ENCODE data around the gene AK5.

Gene AK5

DNA sequence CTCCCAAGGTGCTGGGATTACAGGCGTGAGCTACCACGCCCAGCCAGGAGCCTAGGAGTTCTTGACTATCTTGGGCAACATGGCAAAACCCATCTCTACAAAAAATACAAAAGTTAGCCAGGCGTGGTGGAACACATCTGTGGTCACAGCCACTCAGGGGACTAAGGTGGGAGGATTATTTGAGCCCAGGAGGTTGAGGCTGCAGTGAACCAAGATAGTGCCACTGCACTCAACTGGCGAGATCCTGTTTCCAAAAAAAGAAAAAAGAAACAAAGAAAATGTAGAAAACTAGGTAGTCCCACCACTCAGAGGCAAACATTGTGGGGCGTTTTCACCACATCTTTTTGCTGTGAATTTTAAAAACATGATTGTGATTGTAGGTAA is 259.3 kb downstream of the AK5 start:
- H3K4me2 ChIP-seq (ENCODE audit: low read depth, low read length, poor library complexity, severe bottlenecking) = no peak overlapping the region
- H3K9ac ChIP-seq (ENCODE audit: low read depth, low read length, poor library complexity, severe bottlenecking) = no peak overlapping the region
- H4K20me1 ChIP-seq (ENCODE audit: insufficient read depth, low read length, poor library complexity, severe bottlenecking) = no peaks in the 10 kb centered on the region
- H3K9me2 ChIP-seq (replicated peaks; ENCODE audit: low read depth, low read length) = no peaks in the 10 kb centered on the region
- peaks cover 12% of the 10 kb centered on the region for H3K4me1 ChIP-seq (ENCODE audit: insufficient read depth, low read length, poor library complexity, severe bottlenecking)
- H3K9me3 ChIP-seq (ENCODE audit: insufficient read depth, low read depth, low read length) = no peaks in the 10 kb centered on the region
- no peaks in the 10 kb centered on the region for H3K27me3 ChIP-seq (ENCODE audit: insufficient read depth, low read length, poor library complexity, severe bottlenecking)
- H3F3A ChIP-seq (ENCODE audit: low read depth) = no peaks in the 10 kb centered on the region
- H3K36me3 ChIP-seq (ENCODE audit: insufficient read depth, low read length) = no peaks in the 10 kb centered on the region
- no peak overlapping the region for H2AFZ ChIP-seq (ENCODE audit: low read length)
- no peak for TF ChIP-seq EZH2phosphoT487 (IDR thresholded peaks at IDR 0.05; ENCODE audit: borderline replicate concordance)
- TF ChIP-seq, protein P1, sequence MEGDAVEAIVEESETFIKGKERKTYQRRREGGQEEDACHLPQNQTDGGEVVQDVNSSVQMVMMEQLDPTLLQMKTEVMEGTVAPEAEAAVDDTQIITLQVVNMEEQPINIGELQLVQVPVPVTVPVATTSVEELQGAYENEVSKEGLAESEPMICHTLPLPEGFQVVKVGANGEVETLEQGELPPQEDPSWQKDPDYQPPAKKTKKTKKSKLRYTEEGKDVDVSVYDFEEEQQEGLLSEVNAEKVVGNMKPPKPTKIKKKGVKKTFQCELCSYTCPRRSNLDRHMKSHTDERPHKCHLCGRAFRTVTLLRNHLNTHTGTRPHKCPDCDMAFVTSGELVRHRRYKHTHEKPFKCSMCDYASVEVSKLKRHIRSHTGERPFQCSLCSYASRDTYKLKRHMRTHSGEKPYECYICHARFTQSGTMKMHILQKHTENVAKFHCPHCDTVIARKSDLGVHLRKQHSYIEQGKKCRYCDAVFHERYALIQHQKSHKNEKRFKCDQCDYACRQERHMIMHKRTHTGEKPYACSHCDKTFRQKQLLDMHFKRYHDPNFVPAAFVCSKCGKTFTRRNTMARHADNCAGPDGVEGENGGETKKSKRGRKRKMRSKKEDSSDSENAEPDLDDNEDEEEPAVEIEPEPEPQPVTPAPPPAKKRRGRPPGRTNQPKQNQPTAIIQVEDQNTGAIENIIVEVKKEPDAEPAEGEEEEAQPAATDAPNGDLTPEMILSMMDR (conservative IDR thresholded peaks at IDR 0.05; ENCODE audit: low read length) = no peak
- H3K4me3 ChIP-seq (ENCODE audit: low read length, poor library complexity, severe bottlenecking) = no peak overlapping the region
- no peaks in the 10 kb centered on the region for H3K79me2 ChIP-seq (ENCODE audit: insufficient read depth, low read length)

DNA sequence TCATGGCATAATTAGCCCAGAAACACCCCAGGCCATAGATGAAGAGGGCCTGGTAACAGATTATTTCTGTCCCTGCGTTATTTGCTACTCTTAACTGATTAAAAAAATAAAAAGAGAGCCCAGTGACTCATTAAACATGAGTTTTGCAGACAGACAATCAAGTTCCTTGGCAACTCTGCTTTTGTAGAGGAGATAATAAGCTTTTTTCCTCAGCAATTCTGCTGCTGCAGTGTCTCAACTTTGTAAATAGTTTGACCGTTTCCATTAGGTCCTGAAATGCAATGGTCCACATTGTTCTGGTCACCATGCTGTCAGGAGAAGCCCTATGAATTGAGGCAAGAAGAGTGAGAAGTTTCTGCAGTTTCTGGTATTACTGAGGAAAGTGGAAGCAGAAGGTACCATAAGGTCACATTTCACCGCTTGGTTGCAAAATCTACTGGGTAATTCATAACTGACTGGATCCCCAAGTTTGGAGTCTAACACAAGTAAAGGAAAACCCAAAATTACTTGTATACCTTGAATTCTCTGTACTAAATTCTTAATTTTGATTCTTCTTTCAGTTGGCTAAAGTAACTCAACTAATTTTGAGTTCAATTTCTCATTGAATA is 261.1 kb downstream of the AK5 start:
- peaks cover 12% of the 10 kb centered on the region for H3K4me1 ChIP-seq (ENCODE audit: insufficient read depth, low read length, poor library complexity, severe bottlenecking)
- no peaks in the 10 kb centered on the region for H3K27me3 ChIP-seq (ENCODE audit: insufficient read depth, low read length, poor library complexity, severe bottlenecking)
- no peaks in the 10 kb centered on the region for H3K9me2 ChIP-seq (replicated peaks; ENCODE audit: low read depth, low read length)
- H3K9ac ChIP-seq (ENCODE audit: low read depth, low read length, poor library complexity, severe bottlenecking) = no peak overlapping the region
- no peaks in the 10 kb centered on the region for H3K36me3 ChIP-seq (ENCODE audit: insufficient read depth, low read length)
- TF ChIP-seq, protein P1 (conservative IDR thresholded peaks at IDR 0.05; ENCODE audit: low read length) = no peak
- TF ChIP-seq EZH2phosphoT487 (IDR thresholded peaks at IDR 0.05; ENCODE audit: borderline replicate concordance) = no peak
- no peaks in the 10 kb centered on the region for H3K9me3 ChIP-seq (ENCODE audit: insufficient read depth, low read depth, low read length)
- H3K4me2 ChIP-seq (ENCODE audit: low read depth, low read length, poor library complexity, severe bottlenecking) = no peak overlapping the region
- no peaks in the 10 kb centered on the region for H3F3A ChIP-seq (ENCODE audit: low read depth)
- H2AFZ ChIP-seq (ENCODE audit: low read length) = no peak overlapping the region
- no peak overlapping the region for H3K4me3 ChIP-seq (ENCODE audit: low read length, poor library complexity, severe bottlenecking)
- H3K79me2 ChIP-seq (ENCODE audit: insufficient read depth, low read length) = no peaks in the 10 kb centered on the region
- no peaks in the 10 kb centered on the region for H4K20me1 ChIP-seq (ENCODE audit: insufficient read depth, low read length, poor library complexity, severe bottlenecking)

DNA sequence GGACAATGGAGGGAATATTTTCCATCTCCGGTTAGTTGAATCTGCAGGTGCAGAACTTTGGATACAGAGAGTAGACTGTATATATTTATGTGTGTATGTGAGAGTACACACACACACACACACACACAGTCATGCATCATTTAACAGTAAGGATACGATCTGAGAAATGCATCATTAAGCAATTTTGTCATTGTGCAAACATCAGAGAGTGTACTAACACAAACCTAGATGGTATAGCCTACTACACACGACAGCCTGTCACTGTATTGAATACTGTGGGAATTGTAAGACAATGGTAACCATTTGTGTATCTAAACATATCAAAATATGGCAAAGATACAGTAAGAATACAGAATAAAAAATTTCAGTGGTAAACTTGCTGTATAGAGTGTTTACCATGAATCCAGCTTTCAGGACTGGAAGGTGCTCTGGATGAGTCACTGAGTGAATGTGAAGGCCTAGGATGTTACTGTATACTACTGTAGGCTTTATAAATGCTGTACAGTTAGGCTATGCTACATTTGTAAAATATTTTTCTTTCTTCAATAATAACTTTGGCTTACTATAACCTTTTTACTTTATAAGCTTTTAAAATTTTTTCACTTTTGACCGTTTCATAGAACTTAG is 262.1 kb downstream of the AK5 start:
- no peaks in the 10 kb centered on the region for H3K9me2 ChIP-seq (replicated peaks; ENCODE audit: low read depth, low read length)
- H3K4me2 ChIP-seq (ENCODE audit: low read depth, low read length, poor library complexity, severe bottlenecking) = no peak overlapping the region
- TF ChIP-seq EZH2phosphoT487 (IDR thresholded peaks at IDR 0.05; ENCODE audit: borderline replicate concordance) = no peak
- TF ChIP-seq, protein P1 (conservative IDR thresholded peaks at IDR 0.05; ENCODE audit: low read length) = no peak
- H3K9me3 ChIP-seq (ENCODE audit: insufficient read depth, low read depth, low read length) = no peaks in the 10 kb centered on the region
- no peaks in the 10 kb centered on the region for H3K36me3 ChIP-seq (ENCODE audit: insufficient read depth, low read length)
- no peaks in the 10 kb centered on the region for H3K79me2 ChIP-seq (ENCODE audit: insufficient read depth, low read length)
- no peaks in the 10 kb centered on the region for H4K20me1 ChIP-seq (ENCODE audit: insufficient read depth, low read length, poor library complexity, severe bottlenecking)
- H3K9ac ChIP-seq (ENCODE audit: low read depth, low read length, poor library complexity, severe bottlenecking) = no peak overlapping the region
- no peak overlapping the region for H3K4me3 ChIP-seq (ENCODE audit: low read length, poor library complexity, severe bottlenecking)
- H3F3A ChIP-seq (ENCODE audit: low read depth) = no peaks in the 10 kb centered on the region
- H2AFZ ChIP-seq (ENCODE audit: low read length) = no peak overlapping the region
- peaks cover 18% of the 10 kb centered on the region for H3K4me1 ChIP-seq (ENCODE audit: insufficient read depth, low read length, poor library complexity, severe bottlenecking)
- no peaks in the 10 kb centered on the region for H3K27me3 ChIP-seq (ENCODE audit: insufficient read depth, low read length, poor library complexity, severe bottlenecking)

Data from Loucy (cell line).